NK-92 treated with Interleukin-12 subunit alpha and Interleukin-12 subunit beta, amount 100 ng/mL, for 24 hours (cell line): Measurements from ENCODE around the gene PFDN2.

ENCODE experiments used
- DNase-seq: peaks from one replicate; lab custom pipeline; 2025; lab: John Stamatoyannopoulos, UW

Gene PFDN2

GRCh38 chr1:161099090-161099802, 18.6 kb downstream of the PFDN2 start:
- DNase-seq, result no peak

- no peak for DNase-seq
Observed at GRCh38 chr1:161098210-161099068, 19.4 kb downstream of the PFDN2 start, which contains the start of gene KLHDC9. KLHDC9 (plus strand) TSS chr1:161098361; CDS start chr1:161098536, 175 bp downstream.

DNA sequence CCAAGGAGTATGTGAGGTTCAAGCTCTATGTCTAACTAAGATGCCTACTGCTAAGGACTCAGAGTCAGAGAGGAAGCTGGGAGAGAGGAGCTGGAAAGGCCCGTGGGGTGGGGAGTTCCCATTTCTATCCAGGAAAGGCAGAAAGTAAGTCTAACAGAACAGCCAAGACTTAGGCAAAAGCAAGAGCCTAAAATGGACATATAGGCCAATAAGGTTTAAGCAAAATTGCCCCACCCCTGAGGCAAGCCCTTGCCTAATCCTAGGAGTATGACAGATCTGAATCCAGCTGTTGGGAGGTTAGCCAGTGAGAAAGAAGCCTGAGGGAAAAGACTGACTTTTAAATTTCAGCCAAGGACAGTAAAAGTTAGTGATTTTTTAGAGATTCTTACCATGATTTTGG, 21.3 kb downstream of the PFDN2 start:
- DNase-seq, result no peak

DNA sequence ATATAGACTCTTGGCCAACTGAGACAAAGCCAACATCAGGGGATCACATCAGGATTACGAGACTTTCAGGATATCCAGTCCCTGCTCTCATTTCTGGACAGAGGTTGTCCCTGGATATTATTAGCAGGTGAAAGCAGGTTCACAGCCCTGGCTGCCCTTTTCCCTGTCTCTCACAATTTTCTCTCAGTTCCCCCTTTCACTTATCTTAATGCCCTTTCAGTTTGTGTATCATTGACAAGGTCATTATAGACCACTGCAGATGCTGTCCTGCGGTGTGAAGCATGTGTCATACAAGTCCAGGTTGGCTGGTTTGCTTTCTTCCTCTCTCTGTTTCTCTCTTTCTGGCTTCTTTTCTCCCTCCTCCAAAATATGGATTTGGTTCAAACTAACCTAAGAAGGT, 21.8 kb downstream of the PFDN2 start:
- no peak for DNase-seq

- no peak for DNase-seq
Observed at GRCh38 chr1:161095230-161095629, 22.6 kb downstream of the PFDN2 start.

- DNase-seq, result no peak
Observed at GRCh38 chr1:161094481-161094880, 23.4 kb downstream of the PFDN2 start.

GRCh38 chr1:161092621-161093028, 25.2 kb downstream of the PFDN2 start:
- peak; percentile 62 for DNase-seq

- no peak for DNase-seq
Observed at GRCh38 chr1:161091796-161092507, 25.9 kb downstream of the PFDN2 start.

GRCh38 chr1:161091093-161091492, 26.7 kb downstream of the PFDN2 start:
- DNase-seq, result no peak

DNA sequence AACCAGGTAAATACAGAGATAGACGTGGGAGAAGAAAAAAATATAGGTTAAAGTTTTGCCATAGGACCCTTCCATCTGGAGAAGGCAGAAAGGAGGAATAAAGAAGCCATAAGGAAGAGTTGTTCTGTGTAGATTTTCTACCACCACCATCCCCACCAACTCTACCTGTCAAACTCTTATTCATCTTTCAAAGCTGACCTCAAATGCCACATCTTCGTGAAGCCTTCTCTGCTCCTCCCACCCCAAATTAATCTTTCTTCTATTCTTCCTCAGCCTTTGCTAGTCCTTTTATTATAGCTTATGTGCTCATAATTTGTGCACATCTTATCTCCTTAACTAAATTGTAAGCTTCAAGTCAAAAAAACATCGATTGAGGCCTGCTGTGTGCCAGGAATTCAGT, 27.2 kb downstream of the PFDN2 start:
- no peak for DNase-seq

DNA sequence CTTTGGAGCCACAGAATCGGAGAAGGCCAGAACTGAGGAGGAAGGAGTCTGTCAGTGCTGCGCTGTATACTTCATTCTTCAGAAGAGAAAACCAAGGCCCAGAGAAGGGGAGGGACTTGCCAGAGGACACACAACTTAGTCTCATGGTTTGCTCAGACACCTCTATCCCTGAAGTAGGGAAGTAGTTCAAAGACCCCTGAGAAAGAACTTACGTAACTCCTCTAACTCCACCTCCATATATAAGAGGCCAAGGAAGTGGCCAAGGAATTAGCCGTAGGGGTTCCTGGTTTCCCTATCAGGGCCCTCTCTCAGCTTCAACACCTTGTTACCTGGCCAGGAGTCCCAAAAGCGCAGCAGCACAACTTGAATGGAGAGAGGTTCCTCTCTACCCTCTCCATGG, 27.9 kb downstream of the PFDN2 start:
- DNase-seq, result no peak

GRCh38 chr1:161089251-161089924, 28.4 kb downstream of the PFDN2 start, which contains the start of gene NECTIN4:
NECTIN4 (minus strand) TSS chr1:161089558; CDS start chr1:161089296, 262 bp downstream.
- no peak for DNase-seq

DNA sequence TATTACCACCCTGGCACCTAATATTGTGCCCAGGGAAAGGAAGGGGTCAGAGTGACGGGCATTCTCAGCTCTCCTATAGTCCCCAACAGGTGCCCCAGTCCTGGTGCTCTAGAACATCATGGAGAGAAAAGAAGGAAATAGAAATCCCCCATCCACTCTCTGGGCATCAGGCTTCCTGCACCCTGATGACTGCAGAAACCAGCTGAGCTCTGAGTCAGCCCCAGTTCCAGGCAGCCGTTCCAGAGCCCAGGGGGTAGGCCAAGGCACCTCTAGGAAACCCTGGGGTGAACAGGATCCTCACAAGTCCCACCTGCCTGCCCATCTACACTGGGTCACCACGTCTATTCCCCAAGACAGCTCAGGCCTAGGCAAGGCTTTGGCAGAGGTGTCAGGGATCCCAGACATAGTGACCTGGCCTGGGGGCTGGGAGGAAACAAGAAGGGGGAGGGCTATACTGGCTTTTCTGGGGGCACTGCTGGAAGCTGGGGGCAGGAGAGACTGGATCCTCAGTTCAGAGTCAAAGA, 29.2 kb downstream of the PFDN2 start:
- DNase-seq, result no peak

DNA sequence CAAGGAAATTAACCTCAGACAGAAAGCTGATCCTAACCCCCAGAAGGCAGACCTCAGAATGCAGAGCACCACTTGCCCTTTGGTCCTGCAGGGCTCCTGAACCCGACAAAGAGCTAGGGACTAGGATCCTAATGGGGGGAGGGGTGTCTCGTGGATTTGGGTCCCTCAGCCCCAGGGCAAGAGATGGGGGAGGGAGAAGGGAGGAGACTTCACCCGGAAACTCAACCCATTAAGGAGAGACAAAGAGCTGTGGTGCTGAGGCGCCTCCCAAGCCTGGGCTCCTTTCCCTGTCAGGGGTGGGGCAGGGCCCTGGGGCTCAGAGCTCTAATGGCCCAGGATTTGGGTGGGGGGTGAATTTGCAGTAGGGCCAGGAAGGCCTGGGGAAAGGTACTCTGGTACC, 31.4 kb downstream of the PFDN2 start:
- DNase-seq, result no peak

DNA sequence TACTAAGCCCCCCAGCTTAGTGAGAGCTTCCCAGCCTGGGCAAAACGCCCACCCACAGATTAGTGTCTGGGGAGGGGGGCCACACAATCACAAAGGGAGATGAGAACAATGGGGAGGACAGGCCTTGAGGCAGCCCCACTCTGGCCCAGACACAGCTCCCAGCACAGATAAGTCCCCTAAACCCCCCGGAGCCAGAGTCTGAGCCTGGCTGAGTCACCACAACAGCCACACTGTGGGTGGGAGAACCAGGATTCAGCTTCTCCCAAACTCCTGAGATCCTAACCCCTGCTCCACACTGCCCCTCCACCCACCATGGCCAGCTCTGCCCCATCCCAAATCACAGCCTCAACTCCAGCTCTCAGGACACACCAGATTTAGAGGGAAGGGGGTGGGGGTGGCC, 32.7 kb downstream of the PFDN2 start:
- DNase-seq, result no peak

DNA sequence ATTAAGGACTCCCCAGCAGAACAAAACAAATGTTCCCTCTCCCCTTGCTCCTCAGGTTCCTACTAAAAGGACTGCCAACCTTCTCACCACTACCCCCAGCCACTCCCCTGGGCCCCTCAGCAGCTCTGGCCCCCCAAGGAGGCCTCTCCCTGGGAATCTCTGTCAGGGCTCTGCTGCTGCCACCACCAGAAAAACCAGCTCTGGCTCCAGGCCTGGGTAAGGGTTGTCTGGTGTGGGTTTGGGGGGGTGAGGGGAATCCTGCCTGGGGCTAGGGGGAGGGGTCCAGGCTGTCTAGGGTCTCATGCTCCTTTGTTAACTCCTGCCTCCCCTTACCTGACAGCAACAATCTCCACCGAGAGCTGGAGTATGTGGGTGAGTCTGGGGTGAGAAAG, 33.2 kb downstream of the PFDN2 start:
- no peak for DNase-seq

DNA sequence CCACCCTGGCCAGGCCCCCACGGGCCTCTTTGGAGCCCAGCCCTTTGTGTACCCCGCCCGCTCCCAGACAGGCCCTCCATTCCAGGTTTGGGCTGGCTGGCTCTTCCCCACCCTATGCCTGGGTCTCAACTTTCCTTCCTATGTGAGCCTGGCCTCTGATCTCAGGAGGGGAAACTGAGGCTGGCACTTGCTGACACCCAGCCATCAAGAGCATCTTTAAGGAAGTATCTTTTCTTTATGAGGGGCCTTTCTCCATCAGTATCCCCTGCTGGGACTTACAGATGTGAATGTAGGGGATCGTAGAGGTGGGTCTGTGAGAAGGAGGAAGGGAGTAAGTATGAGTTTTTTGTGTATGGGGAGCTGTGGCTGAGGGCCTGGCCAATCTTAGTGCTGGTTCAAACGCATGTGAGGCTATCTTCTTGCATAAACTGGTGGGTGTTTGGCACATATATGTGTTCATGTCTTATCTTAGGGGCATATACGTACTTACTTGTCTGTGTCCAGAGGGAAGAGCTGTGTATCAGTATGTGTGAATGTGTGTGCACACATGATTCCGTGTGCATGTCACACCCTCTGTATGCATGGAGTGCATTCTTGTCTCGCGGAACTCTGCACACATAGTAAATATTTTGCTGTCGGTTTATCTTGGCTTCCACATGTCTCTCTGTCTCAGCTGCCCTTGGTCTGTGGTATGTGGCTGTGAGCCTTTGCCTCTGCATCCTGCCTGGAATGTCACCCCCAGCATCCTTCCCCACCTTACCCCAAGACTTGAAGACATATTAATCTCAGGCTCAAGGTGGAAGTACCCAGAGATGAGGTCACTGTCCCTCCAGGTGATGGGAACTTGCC, 33.9 kb downstream of the PFDN2 start:
- no peak for DNase-seq

DNA sequence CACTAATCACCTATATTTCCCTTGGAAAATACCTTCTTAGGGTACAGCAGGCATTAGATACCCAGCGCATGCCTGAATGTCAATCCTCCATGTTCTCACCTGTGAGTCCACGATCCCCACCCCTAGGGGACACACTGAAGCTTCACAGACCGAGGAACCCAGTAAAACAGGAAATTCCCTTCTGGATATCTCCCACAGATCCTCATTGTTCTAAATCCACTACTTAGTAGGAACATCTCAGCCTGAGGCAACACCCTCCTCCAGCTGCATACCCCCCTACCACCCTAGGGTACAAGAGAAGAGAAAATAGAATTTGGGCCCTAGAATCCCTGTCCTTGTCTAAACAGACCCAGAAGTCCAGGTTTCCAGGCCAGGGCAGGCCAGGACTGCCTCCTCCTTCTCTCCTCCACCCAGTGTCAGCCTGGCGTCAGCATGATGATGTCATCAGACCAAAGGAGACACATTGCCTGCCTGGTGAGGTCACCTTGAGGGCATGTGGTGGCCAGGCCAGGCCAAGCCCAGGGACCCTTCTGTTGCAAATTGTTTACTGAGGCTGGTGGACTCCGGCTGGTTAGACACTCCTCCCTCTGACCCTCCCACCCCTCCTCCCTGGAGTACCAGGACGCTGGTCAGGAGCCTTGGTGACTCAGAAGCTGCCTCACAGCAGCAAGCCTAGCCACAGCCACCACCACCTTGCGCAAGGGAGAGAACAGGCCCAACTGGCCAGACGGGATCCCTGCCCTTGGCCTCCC, 34.7 kb downstream of the PFDN2 start:
- peak; percentile 78 for DNase-seq

DNA sequence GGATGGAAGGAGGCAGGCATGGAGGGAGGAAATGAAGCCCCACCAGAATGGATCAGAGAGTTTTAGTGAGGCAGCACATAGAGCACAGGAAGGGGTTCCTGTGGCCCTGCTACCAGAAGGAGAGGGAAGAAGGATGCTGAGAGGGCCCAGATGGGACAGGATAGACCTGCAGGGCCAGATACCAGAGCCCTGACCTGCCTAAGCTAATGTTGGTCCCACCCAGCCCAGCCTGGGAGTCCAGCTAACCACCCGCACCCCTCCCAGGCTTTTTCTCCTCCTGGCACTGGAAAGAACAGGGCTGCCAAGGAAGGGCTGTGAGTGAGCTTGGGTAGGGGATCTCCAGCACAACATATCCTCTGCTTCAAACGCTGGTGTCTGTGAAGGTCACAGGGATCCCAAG, 35.4 kb downstream of the PFDN2 start:
- no peak for DNase-seq

DNA sequence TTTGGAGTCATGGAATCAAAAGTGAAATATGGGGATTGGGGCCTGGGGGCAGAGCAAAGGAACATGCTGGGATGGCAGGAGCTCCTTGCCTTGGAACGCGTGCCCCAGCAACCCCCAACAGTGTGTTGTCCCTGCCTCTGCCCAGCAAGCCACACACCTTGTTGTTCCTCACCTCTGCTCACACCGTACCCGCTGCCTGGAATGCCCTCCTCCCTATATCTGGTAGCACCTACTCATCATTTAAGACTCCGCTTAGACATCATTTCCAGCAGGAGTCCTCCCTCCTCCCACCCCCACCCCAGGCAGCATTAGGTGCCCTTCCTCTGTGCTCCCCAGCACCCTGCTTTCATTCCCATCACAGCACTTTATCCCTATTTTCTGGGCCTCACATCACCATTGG, 36.3 kb downstream of the PFDN2 start:
- no peak for DNase-seq
